Measurements from ENCODE around the gene ENTPD6.

GRCh38 chr20:25160467-25160866, 35.0 kb upstream of the ENTPD6 start:
- TF ChIP-seq CTCF (IDR thresholded peaks at IDR 0.05) = no peak
- TF ChIP-seq EP300 (IDR thresholded peaks at IDR 0.05) = no peak
- no peak for TF ChIP-seq POLR2A (IDR thresholded peaks at IDR 0.05)
